Stimulated activated CD4-positive, alpha-beta T cell treated with anti-CD3 and anti-CD28 coated beads, Interleukin-4, amount 100 ng/mL, for 1 hour (primary cell): ENCODE data around the gene PARP2.
"Not testable (repeated sequence)": the region's sequence is repeated elsewhere in the genome, so short reads cannot be mapped to it uniquely, and the experiment has no call there.

Source experiments
- DNase-seq: peaks from one replicate; pipeline ENCODE4 v3.0.0-alpha.2; 2020

PARP2 gene, protein sequence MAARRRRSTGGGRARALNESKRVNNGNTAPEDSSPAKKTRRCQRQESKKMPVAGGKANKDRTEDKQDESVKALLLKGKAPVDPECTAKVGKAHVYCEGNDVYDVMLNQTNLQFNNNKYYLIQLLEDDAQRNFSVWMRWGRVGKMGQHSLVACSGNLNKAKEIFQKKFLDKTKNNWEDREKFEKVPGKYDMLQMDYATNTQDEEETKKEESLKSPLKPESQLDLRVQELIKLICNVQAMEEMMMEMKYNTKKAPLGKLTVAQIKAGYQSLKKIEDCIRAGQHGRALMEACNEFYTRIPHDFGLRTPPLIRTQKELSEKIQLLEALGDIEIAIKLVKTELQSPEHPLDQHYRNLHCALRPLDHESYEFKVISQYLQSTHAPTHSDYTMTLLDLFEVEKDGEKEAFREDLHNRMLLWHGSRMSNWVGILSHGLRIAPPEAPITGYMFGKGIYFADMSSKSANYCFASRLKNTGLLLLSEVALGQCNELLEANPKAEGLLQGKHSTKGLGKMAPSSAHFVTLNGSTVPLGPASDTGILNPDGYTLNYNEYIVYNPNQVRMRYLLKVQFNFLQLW

DNA sequence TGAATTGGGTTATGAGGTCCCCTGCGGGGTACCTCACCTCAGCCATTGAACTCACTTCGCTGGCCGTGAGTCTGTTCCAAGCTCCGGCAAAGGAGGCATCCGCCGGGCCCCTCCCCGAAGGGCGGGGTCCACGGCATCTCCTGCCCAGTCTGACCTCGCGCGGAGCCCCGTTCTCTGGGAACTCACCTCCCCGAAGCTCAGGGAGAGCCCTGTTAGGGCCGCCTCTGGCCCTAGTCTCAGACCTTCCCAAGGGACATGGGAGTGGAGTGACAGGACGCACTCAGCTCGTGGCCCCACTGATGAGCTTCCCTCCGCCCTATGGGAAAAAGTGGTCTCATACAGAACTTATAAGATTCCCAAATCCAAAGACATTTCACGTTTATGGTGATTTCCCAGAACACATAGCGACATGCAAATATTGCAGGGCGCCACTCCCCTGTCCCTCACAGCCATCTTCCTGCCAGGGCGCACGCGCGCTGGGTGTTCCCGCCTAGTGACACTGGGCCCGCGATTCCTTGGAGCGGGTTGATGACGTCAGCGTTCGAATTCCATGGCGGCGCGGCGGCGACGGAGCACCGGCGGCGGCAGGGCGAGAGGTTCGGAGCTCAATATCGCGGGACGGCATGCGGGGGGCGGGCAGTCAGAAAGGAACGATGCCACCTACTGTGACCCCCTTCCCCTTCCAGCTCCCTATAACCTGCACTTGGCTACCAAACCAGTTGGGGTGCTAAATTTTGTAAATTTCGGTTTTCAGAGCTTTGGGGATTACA lies at the start of gene PARP2:
PARP2 (plus strand) TSS at position 544 of the 770 bp plus-strand sequence; CDS start at position 551, 7 bp downstream.
- DNase-seq = peak; percentile 89

DNA sequence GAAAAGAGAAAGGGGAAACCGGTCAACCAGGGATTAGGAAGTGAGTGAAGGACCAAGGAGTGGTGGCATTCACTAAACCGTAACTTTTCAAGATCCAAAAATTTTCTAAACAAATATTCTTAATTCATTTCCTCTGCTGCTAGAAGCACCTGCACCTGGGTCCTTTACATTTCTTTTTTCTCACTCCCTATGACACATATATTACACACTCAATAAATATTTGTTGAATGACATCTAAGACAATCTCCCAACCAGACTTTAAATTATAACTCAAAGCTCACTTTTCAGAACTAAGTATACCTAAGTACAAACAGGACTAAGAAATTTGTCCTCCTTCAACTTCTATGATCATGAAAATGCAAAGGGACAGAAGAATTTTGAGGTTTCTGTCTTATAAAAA lies 48.8 kb upstream of the PARP2 start:
- no peak for DNase-seq

DNA sequence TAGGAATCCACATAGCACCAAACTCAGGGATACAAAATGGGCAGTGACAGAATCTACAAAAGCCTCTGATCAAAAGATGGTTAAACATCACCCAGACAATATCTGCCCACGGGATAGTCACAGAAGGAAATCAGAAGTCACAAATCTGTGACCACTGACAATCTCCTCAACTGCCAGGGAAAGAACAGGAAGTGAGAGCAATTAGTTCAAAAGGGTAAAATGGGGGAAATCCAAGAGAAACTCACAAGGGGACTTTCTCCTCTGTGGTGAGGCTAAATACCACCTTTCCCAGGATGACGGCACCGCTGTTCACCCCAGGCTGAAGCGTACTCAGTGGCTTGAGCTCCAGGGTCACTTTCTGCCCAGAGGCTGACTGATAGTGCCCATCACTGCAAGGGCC lies 48.4 kb upstream of the PARP2 start:
- no peak for DNase-seq

DNA sequence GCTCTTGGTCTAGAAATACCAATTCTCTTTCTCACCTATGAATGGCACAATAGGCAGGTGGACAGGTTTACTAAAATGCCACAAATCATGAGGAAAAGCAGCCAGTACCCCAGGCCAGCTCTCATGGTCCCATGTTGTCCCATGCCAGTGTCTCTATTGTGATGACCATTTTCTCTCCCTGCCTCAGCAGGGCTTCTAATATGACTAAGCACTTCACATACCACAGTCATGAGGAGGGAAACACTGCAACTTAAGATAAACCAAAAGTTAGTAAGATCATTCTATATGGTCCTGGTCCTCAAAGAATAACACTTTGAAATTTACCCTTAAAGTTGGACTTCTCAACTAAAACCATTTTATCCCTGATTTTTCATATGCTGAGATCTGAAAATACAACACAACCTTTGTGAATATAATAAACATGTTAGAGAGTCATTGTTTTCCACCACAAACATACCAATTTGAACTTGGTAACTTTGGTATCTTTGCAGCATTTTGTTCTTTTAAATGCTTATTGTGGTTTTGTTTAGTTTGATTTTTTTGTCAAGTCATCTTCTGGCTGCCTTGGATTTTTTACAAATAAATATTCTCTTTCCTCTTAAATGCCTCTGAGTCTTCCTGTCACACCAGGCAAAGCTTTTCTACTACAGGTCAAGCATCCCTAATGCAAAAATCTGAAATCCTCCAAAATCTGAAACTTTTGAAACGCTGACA lies 41.2 kb upstream of the PARP2 start:
- DNase-seq = no peak

DNA sequence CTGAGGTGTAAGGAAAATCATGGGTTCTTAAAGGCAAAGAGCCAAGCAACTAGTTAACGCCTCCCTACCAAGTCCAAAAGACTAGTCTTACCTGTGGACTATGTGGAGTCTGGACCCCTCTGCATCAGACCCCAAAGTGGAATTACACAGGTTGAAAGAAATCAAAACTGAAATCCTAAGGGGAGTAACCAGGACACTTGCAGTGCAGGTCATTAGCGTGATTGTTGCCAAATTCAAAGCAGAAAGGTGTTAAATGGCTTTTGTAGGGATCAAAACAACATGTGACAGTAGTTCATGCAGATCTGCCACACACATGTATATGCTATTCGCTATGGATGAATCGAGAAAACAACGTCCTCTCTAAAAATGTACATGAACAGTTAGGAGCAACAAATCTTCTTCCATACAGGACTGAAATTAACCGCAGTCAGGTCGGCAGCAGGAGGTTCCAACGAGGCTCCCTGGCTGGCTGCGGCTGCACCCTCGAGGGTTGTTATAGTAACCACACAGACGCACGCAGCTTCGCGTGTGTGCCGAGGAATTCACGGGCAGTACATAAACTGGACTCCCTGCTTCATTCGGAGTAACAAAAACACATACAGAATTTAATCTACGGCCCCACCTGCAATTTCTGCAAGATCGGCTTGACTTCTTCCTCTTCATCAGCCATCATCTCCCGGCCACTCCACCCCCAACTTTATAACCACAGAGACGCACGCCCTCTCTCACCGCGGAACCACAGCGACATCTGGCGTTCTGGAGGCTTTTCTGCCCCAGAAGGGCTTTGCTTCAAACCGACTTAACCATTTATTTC lies 38.0 kb upstream of the PARP2 start, which contains the start of gene TTC5:
TTC5 (minus strand) TSS at position 687 of the 814 bp plus-strand sequence; CDS start at position 673, 14 bp downstream.
- peak; percentile 89 for DNase-seq

DNA sequence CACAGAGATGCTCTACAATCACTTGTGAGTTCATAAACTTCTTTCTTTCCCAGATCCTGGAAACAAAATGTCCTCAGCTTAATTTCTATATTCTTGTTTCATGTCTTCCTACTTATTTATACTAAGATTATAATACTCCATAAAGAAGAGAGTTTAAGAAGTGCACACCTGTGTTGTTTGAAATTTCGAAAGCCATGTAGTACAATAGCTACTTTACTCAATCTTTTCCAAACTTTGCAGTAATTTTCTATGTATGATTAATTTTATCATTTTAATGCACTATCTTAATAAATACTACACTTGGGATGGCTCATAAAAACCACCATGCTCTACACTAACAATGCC lies 37.4 kb upstream of the PARP2 start:
- DNase-seq = no peak

DNA sequence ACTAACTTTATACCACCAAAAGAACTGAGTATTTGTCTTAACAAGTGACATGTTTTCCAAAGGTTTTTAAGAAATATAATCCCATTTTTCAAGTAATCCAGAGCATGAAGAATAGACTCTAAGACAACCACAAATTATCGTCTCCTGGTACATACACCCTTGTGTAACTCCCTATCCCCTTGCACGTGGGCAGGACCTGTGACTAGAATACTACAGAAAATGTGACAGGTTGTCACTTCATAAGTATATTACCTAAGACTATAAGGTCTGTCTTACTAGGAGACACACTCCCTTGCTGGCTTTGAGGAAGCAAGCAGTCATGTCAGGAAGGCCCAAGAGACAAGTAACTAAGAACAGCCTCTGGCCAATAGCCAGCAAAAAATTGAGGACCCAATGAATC lies 29.4 kb upstream of the PARP2 start:
- no peak for DNase-seq

DNA sequence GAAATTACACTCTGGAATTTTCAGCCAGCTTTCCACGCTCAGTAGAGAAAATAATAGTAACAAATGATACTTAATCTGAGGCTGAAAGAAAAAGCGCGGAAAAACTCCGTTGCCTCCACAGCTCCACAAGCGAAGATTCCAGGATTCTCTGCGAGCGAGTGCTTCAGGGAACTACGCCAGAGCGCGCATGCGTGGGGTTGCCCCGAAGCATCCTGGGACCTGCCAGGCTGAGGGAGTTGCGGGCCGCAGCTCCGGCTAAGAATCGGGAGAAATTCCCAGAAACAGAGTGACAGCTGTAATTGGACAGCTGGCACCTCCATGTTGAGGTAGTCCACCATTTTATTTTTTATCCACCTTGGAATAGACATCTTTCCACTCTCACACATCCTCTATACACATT lies 25.7 kb upstream of the PARP2 start:
- no peak for DNase-seq

DNA sequence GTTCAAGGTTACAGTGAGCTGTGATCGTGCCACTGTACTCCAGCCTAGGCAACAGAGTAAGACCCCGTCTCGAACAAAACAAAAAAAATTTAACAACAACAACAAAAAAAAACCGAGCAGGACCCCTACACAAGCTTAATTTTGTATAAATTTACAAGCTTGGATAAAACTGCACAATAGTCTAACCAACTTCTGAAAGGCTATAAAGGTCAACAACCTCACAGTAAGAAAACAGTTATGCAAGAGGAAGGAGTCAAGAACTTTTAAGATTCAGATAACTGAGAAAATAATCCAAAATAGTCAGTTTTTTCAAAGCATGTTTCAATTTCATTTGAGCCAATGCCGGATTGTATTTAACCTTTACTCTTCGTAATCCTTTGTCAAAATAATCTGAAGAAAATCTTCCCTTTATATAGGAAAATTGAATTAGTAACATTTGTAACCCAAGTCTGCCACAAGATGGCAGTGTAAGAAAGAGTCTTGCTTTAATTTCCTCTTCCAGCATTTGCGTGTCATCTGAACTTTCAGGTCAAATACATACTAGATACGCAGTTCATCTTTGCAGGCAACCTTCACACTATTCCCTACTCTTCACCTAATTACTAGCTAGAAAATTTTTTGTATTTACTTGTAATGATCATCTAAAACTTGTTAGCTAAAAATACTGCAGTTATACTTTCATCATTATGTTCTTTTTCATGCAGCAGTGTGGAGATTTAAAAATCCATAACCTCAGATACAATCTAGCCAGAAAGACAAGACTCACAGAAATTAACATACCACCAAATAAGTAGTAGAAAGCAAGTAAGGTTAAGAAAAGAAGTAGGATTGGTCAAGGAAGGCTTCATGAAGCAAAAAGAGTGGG lies 16.2 kb upstream of the PARP2 start:
- DNase-seq = no peak

DNA sequence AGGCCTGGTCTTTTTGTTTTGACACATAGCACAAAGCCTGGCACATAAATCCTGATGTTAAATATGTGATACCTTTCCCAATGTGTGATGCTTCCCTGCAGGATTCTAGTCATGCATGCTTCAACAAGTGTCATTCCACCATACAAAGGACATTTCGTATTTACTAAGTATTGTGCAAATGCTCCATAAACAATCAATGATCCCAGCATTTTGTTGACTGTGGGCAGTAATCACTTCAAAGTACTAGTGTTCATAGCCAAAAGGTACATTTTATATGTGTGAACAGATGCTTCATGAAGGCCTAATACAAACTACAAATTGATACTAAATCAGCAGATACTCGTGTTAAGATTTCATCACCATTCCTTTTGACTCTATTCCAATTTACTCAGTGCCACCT lies 14.7 kb upstream of the PARP2 start:
- DNase-seq = no peak

DNA sequence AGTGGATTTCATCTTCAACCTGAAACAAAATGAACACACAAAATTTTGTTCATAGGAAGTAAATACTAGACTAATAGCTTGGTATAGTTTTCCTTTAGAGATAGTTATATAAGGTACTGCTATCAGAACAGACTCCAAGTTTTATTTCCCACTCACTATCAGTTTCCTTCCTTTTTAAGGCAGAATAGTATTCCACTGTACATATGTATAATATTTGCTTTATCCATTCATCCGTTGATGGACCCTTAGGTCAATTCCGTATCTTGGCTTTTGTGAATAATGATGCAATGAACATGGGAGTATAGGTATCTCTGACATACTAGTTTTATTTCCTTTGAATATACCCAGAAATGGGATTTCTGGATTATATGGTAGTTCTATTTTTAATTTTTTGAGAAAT lies 14.1 kb upstream of the PARP2 start:
- DNase-seq = no peak

DNA sequence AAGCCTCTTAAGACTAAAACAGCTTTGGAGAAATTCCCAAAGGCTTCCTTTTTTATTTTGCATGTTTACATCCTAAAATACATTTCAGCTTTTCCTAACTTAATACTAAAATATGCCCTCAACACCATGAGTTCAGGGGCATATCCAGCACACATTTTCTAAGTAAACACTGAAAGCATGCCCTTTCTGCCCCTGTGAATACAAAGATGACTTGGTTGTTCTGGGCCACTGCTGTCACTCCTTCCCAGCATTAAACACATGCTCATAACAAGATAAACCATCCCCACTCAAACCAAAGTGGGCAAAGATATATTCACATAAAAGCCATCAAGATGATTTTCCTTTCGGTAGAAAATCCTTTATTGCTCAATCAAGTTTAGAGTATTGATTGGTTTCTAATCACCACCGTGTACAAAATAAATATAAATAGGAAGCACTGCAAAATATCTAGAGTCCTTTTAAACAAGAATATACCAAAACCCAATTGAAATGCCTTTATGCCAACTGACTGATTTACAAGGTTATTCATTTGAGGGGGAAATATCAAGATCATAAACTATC lies 12.3 kb upstream of the PARP2 start:
- DNase-seq = no peak

DNA sequence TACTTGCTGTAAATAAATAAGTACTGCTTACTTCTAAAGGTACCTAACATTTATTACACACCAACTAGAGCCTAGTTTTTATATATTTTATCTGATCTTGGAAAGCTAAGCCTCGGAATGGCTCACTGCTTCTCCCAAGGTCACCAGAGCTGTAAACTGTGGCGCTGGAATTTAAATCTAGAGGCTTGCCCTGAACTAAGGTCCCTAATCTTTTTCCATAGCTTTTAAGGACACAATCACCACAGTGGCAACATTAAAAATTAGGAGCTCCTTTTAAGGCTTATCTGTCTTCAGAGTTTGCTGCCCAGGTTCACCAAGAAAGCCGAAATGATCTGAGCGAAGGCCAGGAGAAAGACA lies 11.0 kb upstream of the PARP2 start:
- no peak for DNase-seq

DNA sequence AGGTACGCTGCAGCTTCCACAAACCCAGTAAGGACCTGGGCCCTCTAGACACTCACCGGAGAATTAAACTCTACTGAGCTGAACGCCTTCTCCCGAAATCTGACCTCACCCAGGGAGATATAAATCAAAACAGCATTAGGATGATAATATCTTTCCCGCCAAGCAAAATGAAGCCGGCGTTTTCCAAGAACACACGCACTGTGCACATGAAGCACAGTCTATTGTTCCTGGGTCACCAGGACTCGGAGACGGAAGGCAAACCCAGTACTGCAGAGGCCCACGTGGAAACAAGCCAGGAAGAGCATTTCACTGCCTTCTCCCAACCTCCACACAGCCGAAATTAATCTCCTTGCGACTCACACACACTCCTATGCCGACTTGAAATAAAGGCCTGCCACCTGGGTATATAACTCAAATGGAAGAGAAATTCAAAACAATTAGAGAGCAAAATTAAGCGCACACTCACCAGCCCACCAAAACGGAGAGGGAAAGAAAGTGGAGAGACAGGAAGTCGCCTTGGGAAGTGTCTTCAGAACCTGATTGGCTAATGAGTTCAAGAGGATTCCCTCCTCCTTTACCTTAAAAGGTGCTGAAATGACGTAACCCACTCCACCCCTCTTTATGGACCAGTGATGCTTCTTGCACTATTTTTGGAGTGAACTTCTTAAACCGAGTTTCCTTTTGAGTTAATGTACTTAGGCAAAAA lies 10.5 kb upstream of the PARP2 start, which contains the start of gene CCNB1IP1:
CCNB1IP1 (minus strand) TSS at position 492 of the 706 bp plus-strand sequence. CDS start 16,756 bp downstream, outside the sequence.
- DNase-seq = no peak

DNA sequence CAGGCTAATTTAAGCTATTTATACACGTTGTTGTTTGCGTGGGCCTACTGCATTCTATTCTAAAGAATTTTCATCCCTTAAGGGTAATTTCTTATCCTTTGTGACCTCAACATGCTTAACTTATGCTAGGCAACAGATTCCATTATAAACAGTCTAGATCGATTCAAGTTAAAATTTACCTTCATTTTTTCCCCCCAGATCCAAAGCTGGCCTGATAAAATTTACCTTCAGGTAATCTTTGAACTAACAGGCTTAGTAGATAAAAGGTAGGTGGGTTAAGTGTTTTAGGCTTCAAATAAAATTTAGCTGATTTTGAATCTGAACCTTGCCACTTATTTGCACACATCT lies 10.0 kb upstream of the PARP2 start:
- DNase-seq = no peak

DNA sequence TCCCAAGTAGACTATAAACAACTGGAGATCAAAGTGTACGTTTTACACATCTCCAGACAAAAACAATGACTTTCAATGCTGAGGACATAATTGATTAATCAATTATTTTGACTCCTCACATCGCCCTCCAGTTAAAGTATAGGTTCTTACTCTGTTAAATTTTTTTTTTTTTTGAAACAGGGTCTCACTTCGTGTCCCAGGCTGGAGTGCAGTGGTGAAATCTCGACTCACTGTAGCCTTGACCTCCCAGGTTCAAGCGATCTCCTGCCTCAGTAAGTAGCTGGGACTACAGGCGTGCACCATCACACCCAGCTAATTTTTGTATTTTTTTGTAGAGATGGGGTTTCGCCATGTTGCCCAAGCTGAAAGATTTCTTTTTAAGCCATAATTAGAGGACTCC lies 9.4 kb upstream of the PARP2 start:
- no peak for DNase-seq

DNA sequence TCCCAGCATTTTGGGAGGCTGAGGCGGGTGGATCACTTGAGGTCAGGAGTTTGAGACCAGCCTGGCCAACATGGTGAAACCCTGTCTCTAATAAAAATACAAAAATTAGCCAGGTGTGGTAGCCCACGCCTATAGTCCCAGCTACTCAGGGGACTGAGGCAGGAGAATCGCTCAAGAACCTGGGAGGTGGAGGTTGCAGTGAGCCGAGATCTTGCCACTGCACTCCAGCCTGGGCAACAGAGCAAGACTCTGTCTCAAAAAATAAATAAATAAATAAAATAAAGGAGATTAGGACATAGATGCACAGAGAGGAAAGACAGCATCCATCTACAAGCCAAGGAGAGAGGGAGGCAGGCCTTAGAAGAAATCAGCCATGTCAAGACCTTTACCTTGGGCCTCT lies 2.4 kb upstream of the PARP2 start:
- DNase-seq = not testable (repeated sequence)

DNA sequence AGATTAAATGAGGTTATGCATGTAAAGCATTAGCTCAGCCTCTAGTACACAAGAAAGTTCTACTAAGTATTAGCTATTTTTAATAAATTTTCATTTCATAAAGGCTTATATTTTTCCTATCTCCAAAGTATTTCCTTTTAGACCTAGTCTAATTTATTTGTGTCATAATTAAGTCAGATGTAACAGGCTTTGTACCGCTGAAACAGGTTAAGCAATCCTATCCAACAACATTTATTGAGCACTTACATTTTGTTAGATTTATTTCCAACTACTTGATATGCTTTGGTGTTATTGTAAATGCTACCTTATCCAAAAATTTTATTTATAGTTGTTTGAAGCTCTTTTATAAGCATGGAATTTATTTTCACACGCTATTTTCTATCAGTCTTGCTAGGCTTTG lies 1.8 kb upstream of the PARP2 start:
- DNase-seq = no peak

DNA sequence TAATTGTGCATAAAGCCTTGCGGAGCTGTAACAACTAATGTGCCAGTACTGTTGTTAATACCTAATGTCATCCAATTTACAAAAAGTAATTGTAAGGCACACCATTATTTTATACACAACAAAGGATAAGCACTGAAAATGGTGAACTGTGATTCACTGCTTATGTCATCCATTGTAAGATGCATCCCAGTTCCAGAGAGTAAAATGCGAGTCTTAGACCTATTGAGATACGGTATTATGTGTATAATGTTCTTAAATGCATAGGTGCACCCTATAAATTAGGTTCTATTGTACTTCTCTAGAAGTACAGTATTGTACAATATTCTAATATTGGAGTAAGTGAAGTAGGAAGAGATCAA lies 406 bp downstream of the PARP2 start:
- DNase-seq = no peak

DNA sequence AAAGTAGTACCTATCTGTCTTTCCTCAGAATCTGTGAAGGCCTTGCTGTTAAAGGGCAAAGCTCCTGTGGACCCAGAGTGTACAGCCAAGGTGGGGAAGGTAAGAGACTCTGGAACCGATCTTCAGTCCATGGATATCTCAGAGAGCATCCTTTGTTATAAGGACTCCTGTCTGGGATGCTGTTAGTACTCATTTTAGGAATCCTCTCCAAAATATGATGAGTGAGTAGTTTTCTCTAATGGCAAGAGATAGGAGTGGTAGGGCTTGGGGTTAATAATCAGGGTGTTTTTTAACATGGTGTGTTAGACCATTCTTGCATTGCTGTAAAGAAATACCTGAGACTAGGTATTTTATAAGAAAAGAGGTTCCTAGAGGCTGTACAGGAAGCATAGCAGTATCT lies 1.9 kb downstream of the PARP2 start:
- DNase-seq = no peak

DNA sequence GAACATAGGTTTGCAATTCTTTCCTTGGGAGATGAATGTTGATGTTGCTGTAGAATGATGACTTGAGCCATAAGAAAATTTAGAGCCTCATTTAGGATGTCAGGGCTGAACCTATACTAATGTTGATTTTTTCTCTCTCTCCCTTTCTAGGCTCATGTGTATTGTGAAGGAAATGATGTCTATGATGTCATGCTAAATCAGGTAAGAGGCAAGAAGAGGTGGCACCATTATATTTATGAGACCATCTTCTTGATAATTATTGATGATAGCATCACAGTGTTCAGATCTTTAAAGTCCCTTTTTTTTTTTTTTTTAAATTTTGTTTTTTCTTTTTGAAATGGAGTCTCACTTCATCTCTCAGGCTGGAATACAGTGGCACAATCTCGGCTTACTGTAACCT lies 3.3 kb downstream of the PARP2 start:
- DNase-seq = no peak
